AG04450 (cell line): ENCODE data around the gene MRPL3. TPM values are rescaled to one million over a fixed set of nuclear protein-coding genes. Genes with fewer than 3 reads are reported as not detected.

ENCODE experiments used
- CTCF ChIA-PET: fragments of 300-600, 350-600 bp; formaldehyde crosslinking; extraction: SDS; loops from one replicate; lab custom pipeline; 2022; ENCODE audit warnings: antibody characterized with exemption, inconsistent platforms; lab: Charles Lee
- POLR2A ChIA-PET: fragments of 350-600 bp; formaldehyde crosslinking; extraction: SDS; loops from one replicate; lab custom pipeline; 2021; ENCODE audit warnings: antibody characterized with exemption, inconsistent platforms; lab: Yijun Ruan, JAX
- DNase-seq: peaks from one replicate; pipeline ENCODE4 v3.0.0-alpha.2; 2011; ENCODE audit warnings: low read depth, low spot score
- H3K27ac ChIP-seq: one replicate; pipeline ENCODE4 v1.5.1; 2012; ENCODE audit warnings: low read depth, low read length, control low read depth
- H3K27me3 ChIP-seq: one replicate; pipeline ENCODE4 v1.6.0; 2012; ENCODE audit warnings: low read length; ENCODE audit not compliant: control insufficient read depth, insufficient read depth
- H3K4me3 ChIP-seq: 2 replicates; pipeline ENCODE4 v1.5.1; 2011; ENCODE audit warnings: mild to moderate bottlenecking, low read depth, low read length, control low read depth
- H3K9me3 ChIP-seq: 2 replicates; pipeline ENCODE4 v1.5.1; 2012; ENCODE audit warnings: low read length; ENCODE audit not compliant: control insufficient read depth, insufficient read depth
- polyA plus RNA-seq: library from polyadenylated mRNA; depleted of rRNA; stranded (reverse); fragments of >200 nt; gene quantifications from 2 replicates; pipeline ENCODE4 v1.2.3, GENCODE V29; 2011
- TF ChIP-seq, protein P1 (sequence below): IDR thresholded peaks from 2 replicates; pipeline ENCODE4 v1.5.1; 2011; ENCODE audit warnings: low read depth, low read length, control low read depth, inconsistent platforms

Gene MRPL3
- polyA plus RNA-seq, 1 experiment = 192 TPM

- no peak overlapping the region for H3K27ac ChIP-seq
- CTCF ChIA-PET = no interaction called here
- no peaks in the 10 kb centered on the region for H3K9me3 ChIP-seq
- TF ChIP-seq, protein P1, sequence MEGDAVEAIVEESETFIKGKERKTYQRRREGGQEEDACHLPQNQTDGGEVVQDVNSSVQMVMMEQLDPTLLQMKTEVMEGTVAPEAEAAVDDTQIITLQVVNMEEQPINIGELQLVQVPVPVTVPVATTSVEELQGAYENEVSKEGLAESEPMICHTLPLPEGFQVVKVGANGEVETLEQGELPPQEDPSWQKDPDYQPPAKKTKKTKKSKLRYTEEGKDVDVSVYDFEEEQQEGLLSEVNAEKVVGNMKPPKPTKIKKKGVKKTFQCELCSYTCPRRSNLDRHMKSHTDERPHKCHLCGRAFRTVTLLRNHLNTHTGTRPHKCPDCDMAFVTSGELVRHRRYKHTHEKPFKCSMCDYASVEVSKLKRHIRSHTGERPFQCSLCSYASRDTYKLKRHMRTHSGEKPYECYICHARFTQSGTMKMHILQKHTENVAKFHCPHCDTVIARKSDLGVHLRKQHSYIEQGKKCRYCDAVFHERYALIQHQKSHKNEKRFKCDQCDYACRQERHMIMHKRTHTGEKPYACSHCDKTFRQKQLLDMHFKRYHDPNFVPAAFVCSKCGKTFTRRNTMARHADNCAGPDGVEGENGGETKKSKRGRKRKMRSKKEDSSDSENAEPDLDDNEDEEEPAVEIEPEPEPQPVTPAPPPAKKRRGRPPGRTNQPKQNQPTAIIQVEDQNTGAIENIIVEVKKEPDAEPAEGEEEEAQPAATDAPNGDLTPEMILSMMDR = no peak
- no peak overlapping the region for H3K4me3 ChIP-seq
- POLR2A ChIA-PET = no interaction called here
- H3K27me3 ChIP-seq = no peaks in the 10 kb centered on the region
- DNase-seq = no peak
Measured at GRCh38 chr3:131477813-131478212, 25.0 kb downstream of the MRPL3 start.

GRCh38 chr3:131474115-131474514 lies 28.7 kb downstream of the MRPL3 start:
- POLR2A ChIA-PET = no interaction called here
- H3K9me3 ChIP-seq = no peaks in the 10 kb centered on the region
- DNase-seq = no peak
- no peak overlapping the region for H3K27ac ChIP-seq
- no peaks in the 10 kb centered on the region for H3K27me3 ChIP-seq
- TF ChIP-seq, protein P1 = no peak
- no peak overlapping the region for H3K4me3 ChIP-seq
- CTCF ChIA-PET = no interaction called here

DNA sequence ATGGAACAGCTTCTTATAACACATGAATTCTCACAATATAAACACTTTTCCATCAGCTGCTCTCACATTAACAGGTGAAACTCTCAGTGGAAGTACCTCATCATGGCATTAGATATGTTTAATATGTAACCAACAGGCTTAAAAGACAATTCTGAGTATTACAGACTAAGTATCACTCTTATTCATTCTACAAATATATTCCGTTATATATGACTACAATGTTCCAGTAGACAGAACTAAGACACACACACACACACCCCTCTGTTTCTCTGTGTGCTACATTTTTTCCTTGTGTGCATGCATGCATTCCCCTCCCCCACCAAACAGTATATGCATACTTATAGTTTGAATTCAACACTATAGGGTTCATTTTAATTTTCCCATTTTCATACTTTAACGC lies 32.4 kb downstream of the MRPL3 start:
- DNase-seq = no peak
- Histone ChIP-seq H3K9me3 (no peaks in the 10 kb centered on the region), H3K27ac (no peak overlapping the region), H3K27me3 (no peaks in the 10 kb centered on the region), H3K4me3 (no peak overlapping the region)
- CTCF ChIA-PET = interaction anchor here (0.6 kb wide), 1 partner anchor 727 kb away, joined by 3 read pairs; no protein-coding TSS in a partner anchor
- TF ChIP-seq, protein P1 = no peak
- POLR2A ChIA-PET = no interaction called here

GRCh38 chr3:131458653-131459052 lies 44.1 kb downstream of the MRPL3 start:
- Histone ChIP-seq H3K9me3 (no peaks in the 10 kb centered on the region), H3K27ac (no peak overlapping the region), H3K4me3 (no peak overlapping the region), H3K27me3 (no peaks in the 10 kb centered on the region)
- POLR2A ChIA-PET = no interaction called here
- DNase-seq = no peak
- CTCF ChIA-PET = no interaction called here
- TF ChIP-seq, protein P1 = no peak

- TF ChIP-seq, protein P1 = no peak
- Histone ChIP-seq H3K27ac (no peak overlapping the region), H3K4me3 (no peak overlapping the region), H3K27me3 (no peaks in the 10 kb centered on the region), H3K9me3 (no peaks in the 10 kb centered on the region)
- DNase-seq = no peak
- CTCF ChIA-PET = no interaction called here
- POLR2A ChIA-PET = no interaction called here
Measured at GRCh38 chr3:131457220-131457619, 45.6 kb downstream of the MRPL3 start.
